Skeletal muscle tissue (tissue), 1 donor: ENCODE measurements around the gene PRSS53. TPM values are rescaled to one million over a fixed set of nuclear protein-coding genes. Genes with fewer than 3 reads are reported as not detected.

Experiments
- total RNA-seq: library from RNA; depleted of rRNA; stranded (reverse); fragments of >200 nt; gene quantifications from one replicate; pipeline ENCODE4 v1.2.3, GENCODE V29; 2014

Gene PRSS53
- total RNA-seq, 1 donor from 2014 or later: 2.6 TPM

Other genes starting within 250 kb of the PRSS53 start
- 29.7 TPM for gene BCL7C, start 194.9 kb downstream of the PRSS53 start, total RNA-seq
- gene CTF1, start 192.3 kb downstream of the PRSS53 start, total RNA-seq: 0.52 TPM
- gene FBXL19, start 165.4 kb downstream of the PRSS53 start, total RNA-seq: 5.2 TPM
- 9.4 TPM for gene ORAI3, start 139.9 kb downstream of the PRSS53 start, total RNA-seq
- 3.7 TPM for gene SETD1A, start 131.2 kb downstream of the PRSS53 start, total RNA-seq
- 12.5 TPM for gene HSD3B7, start 103.7 kb downstream of the PRSS53 start, total RNA-seq
- not detected for gene STX1B, start 78.3 kb downstream of the PRSS53 start, total RNA-seq
- gene STX4, start 55.4 kb downstream of the PRSS53 start, total RNA-seq: 19.3 TPM
- gene ZNF668, start 14.7 kb downstream of the PRSS53 start, total RNA-seq: 5.7 TPM
- 9.4 TPM for gene ZNF646, start 14.5 kb downstream of the PRSS53 start, total RNA-seq
- 34.4 TPM for gene VKORC1, start 5.9 kb upstream of the PRSS53 start, total RNA-seq
- 8.9 TPM for gene BCKDK, start 19.4 kb upstream of the PRSS53 start, total RNA-seq
- gene KAT8, start 28.7 kb upstream of the PRSS53 start, total RNA-seq: 43.3 TPM
- gene PRSS8, start 46.8 kb upstream of the PRSS53 start, total RNA-seq: not detected
- 0.52 TPM for gene PRSS36, start 61.1 kb upstream of the PRSS53 start, total RNA-seq
- 40.2 TPM for gene FUS, start 91.2 kb upstream of the PRSS53 start, total RNA-seq
- gene PYCARD, start 113.8 kb upstream of the PRSS53 start, total RNA-seq: 27.1 TPM
- gene TRIM72, start 125.2 kb upstream of the PRSS53 start, total RNA-seq: 45.4 TPM
- not detected for gene PYDC1, start 128.2 kb upstream of the PRSS53 start, total RNA-seq
- 8.4 TPM for gene ITGAM, start 171.0 kb upstream of the PRSS53 start, total RNA-seq